H9 (cell line): ENCODE data around the gene SNAI3. TPM values are rescaled to one million over a fixed set of nuclear protein-coding genes. Genes with fewer than 3 reads are reported as not detected.

Source experiments
- DNase-seq: peaks from one replicate; pipeline ENCODE4 v3.0.0-alpha.2; 2017
- H2AFZ ChIP-seq: one replicate; pipeline ENCODE4 v1.6.1; 2013; ENCODE audit warnings: mild to moderate bottlenecking, low read length, control low read depth, moderate library complexity
- H2AK5ac ChIP-seq: 2 replicates; pipeline ENCODE4 v1.6.1; 2013; ENCODE audit warnings: low read length, control low read depth, mixed read lengths; ENCODE audit not compliant: insufficient read length
- H2BK120ac ChIP-seq: one replicate; pipeline ENCODE4 v1.6.1; 2013; ENCODE audit warnings: low read depth, mild to moderate bottlenecking, low read length, control low read depth, inconsistent platforms; ENCODE audit not compliant: poor library complexity, severe bottlenecking
- H2BK12ac ChIP-seq: 2 replicates; pipeline ENCODE4 v1.6.1; 2013; ENCODE audit warnings: low read length, control low read depth, mixed read lengths, low read depth; ENCODE audit not compliant: insufficient read length
- H2BK15ac ChIP-seq: 2 replicates; pipeline ENCODE4 v1.6.1; 2013; ENCODE audit warnings: low read depth, low read length, control low read depth
- H2BK20ac ChIP-seq: one replicate; pipeline ENCODE4 v1.6.1; 2013; ENCODE audit warnings: low read depth, mild to moderate bottlenecking, low read length, control low read depth, inconsistent platforms; ENCODE audit not compliant: poor library complexity, severe bottlenecking
- H2BK5ac ChIP-seq: 2 replicates; pipeline ENCODE4 v1.6.1; 2013; ENCODE audit warnings: low read length, control low read depth, mixed read lengths; ENCODE audit not compliant: insufficient read length
- H3K14ac ChIP-seq: 2 replicates; pipeline ENCODE4 v1.6.1; 2013; ENCODE audit warnings: low read length, control low read depth; ENCODE audit not compliant: insufficient read depth
- H3K18ac ChIP-seq: 2 replicates; pipeline ENCODE4 v1.6.1; 2013; ENCODE audit warnings: low read depth, mild to moderate bottlenecking, mixed read lengths, low read length, control low read depth; ENCODE audit not compliant: insufficient read length
- H3K23ac ChIP-seq: 2 replicates; pipeline ENCODE4 v1.6.1; 2013; ENCODE audit warnings: low read length, control low read depth, mixed read lengths, low read depth; ENCODE audit not compliant: insufficient read length
- H3K23me2 ChIP-seq: 2 replicates; pipeline ENCODE4 v1.6.1; 2013; ENCODE audit warnings: low read depth, mild to moderate bottlenecking, mixed read lengths, low read length, control low read depth; ENCODE audit not compliant: insufficient read length, poor library complexity, severe bottlenecking
- H3K27ac ChIP-seq: 2 replicates; pipeline ENCODE4 v1.5.1; 2013; ENCODE audit warnings: low read length, control low read depth, mixed read lengths, low read depth; ENCODE audit not compliant: insufficient read length
- H3K27me3 ChIP-seq: 2 replicates; pipeline ENCODE4 v1.6.1; 2013; ENCODE audit warnings: low read length, control low read depth, inconsistent platforms; ENCODE audit not compliant: insufficient read depth
- H3K4ac ChIP-seq: 2 replicates; pipeline ENCODE4 v1.6.1; 2013; ENCODE audit warnings: low read depth, mild to moderate bottlenecking, control low read depth, inconsistent platforms, low read length, moderate library complexity
- H3K4me1 ChIP-seq: 2 replicates; pipeline ENCODE4 v1.6.1; 2013; ENCODE audit warnings: low read length, control low read depth, inconsistent platforms; ENCODE audit not compliant: insufficient read depth
- H3K4me2 ChIP-seq: 2 replicates; pipeline ENCODE4 v1.6.1; 2013; ENCODE audit warnings: low read length, control low read depth, mixed read lengths; ENCODE audit not compliant: insufficient read length, insufficient read depth
- H3K56ac ChIP-seq: 2 replicates; pipeline ENCODE4 v1.6.1; 2013; ENCODE audit warnings: low read depth, mild to moderate bottlenecking, mixed read lengths, low read length, control low read depth; ENCODE audit not compliant: insufficient read length
- H3K79me1 ChIP-seq: 2 replicates; pipeline ENCODE4 v1.6.1; 2013; ENCODE audit warnings: low read depth, mild to moderate bottlenecking, moderate library complexity, low read length, control low read depth, inconsistent platforms; ENCODE audit not compliant: insufficient read depth, poor library complexity, severe bottlenecking
- H3K79me2 ChIP-seq: 2 replicates; pipeline ENCODE4 v1.6.1; 2013; ENCODE audit warnings: low read length, control low read depth, inconsistent platforms; ENCODE audit not compliant: insufficient read depth
- H3K9ac ChIP-seq: 2 replicates; pipeline ENCODE4 v1.6.1; 2013; ENCODE audit warnings: low read length, control low read depth, mixed read lengths; ENCODE audit not compliant: insufficient read length; ENCODE audit errors: extremely low read depth
- H3K9me3 ChIP-seq: one replicate; pipeline ENCODE4 v1.6.1; 2013; ENCODE audit warnings: low read depth, low read length, inconsistent platforms; ENCODE audit not compliant: control insufficient read depth
- H3T11ph ChIP-seq: one replicate; pipeline ENCODE4 v1.6.1; 2013; ENCODE audit warnings: mild to moderate bottlenecking, low read length, control low read depth, inconsistent platforms
- H4K20me1 ChIP-seq: one replicate; pipeline ENCODE4 v1.6.1; 2013; ENCODE audit not compliant: control insufficient read depth, insufficient read length, insufficient read depth
- H4K5ac ChIP-seq: 2 replicates; pipeline ENCODE4 v1.6.1; 2013; ENCODE audit warnings: low read depth, mild to moderate bottlenecking, mixed read lengths, low read length, control low read depth; ENCODE audit not compliant: insufficient read length
- H4K8ac ChIP-seq: replicated peaks from 2 replicates; pipeline ENCODE4 v1.6.1; 2013; ENCODE audit warnings: low read length, control low read depth, mixed read lengths, low read depth; ENCODE audit not compliant: insufficient read length
- H4K91ac ChIP-seq: 2 replicates; pipeline ENCODE4 v1.6.1; 2013; ENCODE audit warnings: low read depth, mild to moderate bottlenecking, moderate library complexity, mixed read lengths, low read length, control low read depth; ENCODE audit not compliant: insufficient read length
- H3K27ac Mint-ChIP-seq, 3 experiments: 2 replicates in 2 of 3; 3 replicates in 1 of 3; pipeline ENCODE4 v1.8.0; 2020 to 2021; ENCODE audit warnings: mixed read lengths in 3 of 3, mild to moderate bottlenecking in 1 of 3, moderate library complexity in 1 of 3
- H3K27me3 Mint-ChIP-seq: 2 replicates; pipeline ENCODE4 v1.8.0; 2021; ENCODE audit warnings: low read depth, mild to moderate bottlenecking, moderate library complexity, mixed read lengths
- H3K36me3 Mint-ChIP-seq, 3 experiments: 2 replicates in 2 of 3; 3 replicates in 1 of 3; pipeline ENCODE4 v1.8.0; 2020 to 2021; ENCODE audit warnings: low read depth in 3 of 3, mixed read lengths in 3 of 3; ENCODE audit not compliant: insufficient read depth in 1 of 3
- H3K4me1 Mint-ChIP-seq, 2 experiments: 2 replicates each; pipeline ENCODE4 v1.8.0; 2020; ENCODE audit warnings: mixed read lengths in 2 of 2
- H3K4me3 Mint-ChIP-seq, 2 experiments: 2 replicates in 1 of 2; 3 replicates in 1 of 2; pipeline ENCODE4 v1.8.0; 2020 to 2021; ENCODE audit warnings: mild to moderate bottlenecking in 2 of 2, mixed read lengths in 2 of 2, moderate library complexity in 1 of 2
- H3K9me3 Mint-ChIP-seq, 2 experiments: 2 replicates in 1 of 2; 3 replicates in 1 of 2; pipeline ENCODE4 v1.8.0; 2020; ENCODE audit warnings: mild to moderate bottlenecking in 2 of 2, mixed read lengths in 2 of 2, moderate library complexity in 1 of 2
- WGBS: extraction: QIAGEN DNeasy Blood & Tissue Kit; methylation state at CpG from one replicate; pipeline ENCODE4 v1.1.7; 2013; ENCODE audit warnings: missing lambda C conversion rate, low lambda C conversion rate, mixed read lengths; ENCODE audit not compliant: insufficient read length; ENCODE audit errors: extremely low coverage; 5-methylcytosine and 5-hydroxymethylcytosine counted together
- total RNA-seq: library from RNA; stranded (reverse); gene quantifications from 2 replicates; pipeline ENCODE4 v1.2.1, GENCODE V29; 2021
- TF ChIP-seq, protein P1 (sequence below): fragments of 200-600 bp; sonication (generic); conservative IDR thresholded peaks from 3 replicates; pipeline ENCODE4 v1.8.0; 2021; ENCODE audit warnings: antibody characterized with exemption, mild to moderate bottlenecking

Gene SNAI3
- total RNA-seq, 1 experiment from 2014 or later = 3.2 TPM

DNA sequence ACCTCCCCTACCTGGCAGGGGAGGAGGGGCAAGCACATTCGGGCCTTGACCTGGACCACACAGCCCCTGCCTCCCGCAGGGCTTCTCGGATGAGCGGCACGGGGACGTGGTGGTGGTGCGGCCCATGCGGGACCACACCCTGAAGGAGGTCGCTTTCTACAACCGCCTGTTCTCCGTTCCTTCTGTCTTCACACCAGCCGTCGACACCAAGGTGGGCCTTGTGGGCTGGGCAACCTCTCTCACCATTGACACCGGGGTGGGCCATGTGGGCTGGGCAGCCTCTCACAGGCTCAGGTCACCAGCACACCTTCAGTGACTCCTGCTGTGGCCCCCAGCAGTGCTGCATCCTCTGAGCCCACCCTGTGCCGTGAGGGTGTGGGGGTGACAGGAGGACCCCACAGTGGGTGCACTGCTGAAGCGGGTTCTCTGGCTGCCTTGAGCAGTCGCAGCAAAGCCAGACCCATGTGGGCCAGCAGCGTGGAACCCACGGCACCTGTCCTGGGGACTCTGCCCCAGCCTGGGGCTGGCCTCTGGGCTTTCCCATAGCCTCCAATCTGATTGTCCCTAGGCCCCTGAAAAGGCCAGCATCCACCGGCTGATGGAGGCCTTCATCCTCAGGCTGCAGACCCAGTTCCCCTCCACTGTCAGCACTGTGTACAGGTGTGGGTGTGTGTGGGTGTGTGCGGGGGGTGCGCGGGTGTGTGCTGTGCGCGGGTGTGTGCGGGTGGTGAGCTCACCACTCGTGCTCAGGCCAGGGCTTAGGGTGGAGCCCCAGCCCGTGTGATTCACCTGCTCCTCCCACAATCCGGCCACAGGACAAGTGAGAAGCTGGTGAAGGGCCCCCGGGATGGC, 27.5 kb upstream of the SNAI3 start:
- Mint-ChIP-seq H3K27me3 (no peaks in the 10 kb centered on the region), H3K4me3 (no peak overlapping the region), H3K27ac (no peak overlapping the region), H3K4me1 (peaks cover 0 to 6% of the 10 kb centered on the region in 2 experiments; a peak in 1 of 4 replicates), H3K9me3 (no peaks in the 10 kb centered on the region), H3K36me3 (peaks cover 4 to 24% (median 23%) of the 10 kb centered on the region in 3 experiments; a peak in 6 of 7 replicates)
- no peak overlapping the region for H3K9ac ChIP-seq
- H3K27me3 ChIP-seq = no peaks in the 10 kb centered on the region
- H2BK12ac ChIP-seq = no peak overlapping the region
- H3K18ac ChIP-seq = no peak overlapping the region
- H4K8ac ChIP-seq = no peak overlapping the region
- no peak overlapping the region for H2BK120ac ChIP-seq
- DNase-seq = no peak
- no peak overlapping the region for H4K5ac ChIP-seq
- no peak overlapping the region for H3K4me2 ChIP-seq
- H3K23ac ChIP-seq = no peak overlapping the region
- H2AFZ ChIP-seq = no peak overlapping the region
- no peak overlapping the region for H2AK5ac ChIP-seq
- no peaks in the 10 kb centered on the region for H3K79me2 ChIP-seq
- H3K79me1 ChIP-seq = no peaks in the 10 kb centered on the region
- H2BK20ac ChIP-seq = no peak overlapping the region
- TF ChIP-seq, protein P1, sequence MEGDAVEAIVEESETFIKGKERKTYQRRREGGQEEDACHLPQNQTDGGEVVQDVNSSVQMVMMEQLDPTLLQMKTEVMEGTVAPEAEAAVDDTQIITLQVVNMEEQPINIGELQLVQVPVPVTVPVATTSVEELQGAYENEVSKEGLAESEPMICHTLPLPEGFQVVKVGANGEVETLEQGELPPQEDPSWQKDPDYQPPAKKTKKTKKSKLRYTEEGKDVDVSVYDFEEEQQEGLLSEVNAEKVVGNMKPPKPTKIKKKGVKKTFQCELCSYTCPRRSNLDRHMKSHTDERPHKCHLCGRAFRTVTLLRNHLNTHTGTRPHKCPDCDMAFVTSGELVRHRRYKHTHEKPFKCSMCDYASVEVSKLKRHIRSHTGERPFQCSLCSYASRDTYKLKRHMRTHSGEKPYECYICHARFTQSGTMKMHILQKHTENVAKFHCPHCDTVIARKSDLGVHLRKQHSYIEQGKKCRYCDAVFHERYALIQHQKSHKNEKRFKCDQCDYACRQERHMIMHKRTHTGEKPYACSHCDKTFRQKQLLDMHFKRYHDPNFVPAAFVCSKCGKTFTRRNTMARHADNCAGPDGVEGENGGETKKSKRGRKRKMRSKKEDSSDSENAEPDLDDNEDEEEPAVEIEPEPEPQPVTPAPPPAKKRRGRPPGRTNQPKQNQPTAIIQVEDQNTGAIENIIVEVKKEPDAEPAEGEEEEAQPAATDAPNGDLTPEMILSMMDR = no peak
- no peak overlapping the region for H3K56ac ChIP-seq
- no peak overlapping the region for H2BK5ac ChIP-seq
- no peak overlapping the region for H4K91ac ChIP-seq
- no peaks in the 10 kb centered on the region for H4K20me1 ChIP-seq
- H3T11ph ChIP-seq = no peak overlapping the region
- H3K27ac ChIP-seq = no peak overlapping the region
- no peak overlapping the region for H3K14ac ChIP-seq
- H3K4me1 ChIP-seq = no peaks in the 10 kb centered on the region
- no CpG with 5 or more reads among the region's 30 CpGs for WGBS
- no peak overlapping the region for H2BK15ac ChIP-seq
- no peaks in the 10 kb centered on the region for H3K23me2 ChIP-seq
- no peak overlapping the region for H3K4ac ChIP-seq
- H3K9me3 ChIP-seq = no peaks in the 10 kb centered on the region
